Body of pancreas (tissue), 4 donors: ENCODE data around the gene EML3.
"Not testable (repeated sequence)": the region's sequence is repeated elsewhere in the genome, so short reads cannot be mapped to it uniquely, and the experiment has no call there.

Experiments
- CTCF ChIP-seq, 7 experiments: fragments of 450-650 bp in 4 of 7; fragments of 200-600 bp in 3 of 7; sonication (generic) in 3 of 7; IDR thresholded peaks; one replicate each; pipeline ENCODE4 v1.5.1; 2016 to 2019; ENCODE audit warnings: antibody characterized with exemption in 7 of 7
- POLR2A ChIP-seq, 3 donors: fragments of 450-650 bp; IDR thresholded peaks; one replicate each; pipeline ENCODE4 v1.6.1; 2016; ENCODE audit warnings: antibody characterized with exemption in 3 of 3, mild to moderate bottlenecking in 2 of 3

DNA sequence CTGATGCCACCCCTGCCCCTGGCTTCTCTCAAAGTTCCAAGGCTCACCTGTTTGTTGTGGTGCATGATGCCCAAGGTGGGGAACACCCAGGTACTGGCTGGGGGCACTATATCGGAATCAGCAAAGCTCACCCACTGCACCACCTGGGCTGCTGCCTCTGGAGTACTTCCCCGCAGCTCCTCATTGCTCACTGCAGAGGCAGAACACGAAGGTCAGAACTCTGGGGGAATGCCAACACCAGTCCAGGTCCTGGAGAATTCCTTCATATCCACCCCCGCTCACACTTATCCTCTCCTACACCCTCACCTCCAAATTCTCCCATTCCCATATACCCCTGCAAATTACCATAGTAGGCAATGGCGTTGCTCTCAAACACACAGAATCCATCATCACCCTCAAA lies 41.1 kb downstream of the EML3 start:
- TF ChIP-seq POLR2A, CTCF (IDR thresholded peaks at IDR 0.05): not testable (repeated sequence)
